AG09309 (cell line): ENCODE data around the gene SLX9.

Source experiments
- DNase-seq: peaks from one replicate; pipeline ENCODE4 v3.0.0-alpha.2; 2010; ENCODE audit warnings: low read depth
- H3K4me3 ChIP-seq: 2 replicates; pipeline ENCODE4 v1.5.1; 2011; ENCODE audit warnings: mild to moderate bottlenecking, low read depth, low read length, moderate library complexity; ENCODE audit not compliant: control insufficient read depth
- TF ChIP-seq, protein P1 (sequence below): IDR thresholded peaks from 2 replicates; pipeline ENCODE4 v1.5.1; 2011; ENCODE audit warnings: mild to moderate bottlenecking, low read depth, low read length, inconsistent platforms; ENCODE audit not compliant: insufficient read depth, control insufficient read depth; ENCODE audit errors: missing control alignments

The SLX9 gene

DNA sequence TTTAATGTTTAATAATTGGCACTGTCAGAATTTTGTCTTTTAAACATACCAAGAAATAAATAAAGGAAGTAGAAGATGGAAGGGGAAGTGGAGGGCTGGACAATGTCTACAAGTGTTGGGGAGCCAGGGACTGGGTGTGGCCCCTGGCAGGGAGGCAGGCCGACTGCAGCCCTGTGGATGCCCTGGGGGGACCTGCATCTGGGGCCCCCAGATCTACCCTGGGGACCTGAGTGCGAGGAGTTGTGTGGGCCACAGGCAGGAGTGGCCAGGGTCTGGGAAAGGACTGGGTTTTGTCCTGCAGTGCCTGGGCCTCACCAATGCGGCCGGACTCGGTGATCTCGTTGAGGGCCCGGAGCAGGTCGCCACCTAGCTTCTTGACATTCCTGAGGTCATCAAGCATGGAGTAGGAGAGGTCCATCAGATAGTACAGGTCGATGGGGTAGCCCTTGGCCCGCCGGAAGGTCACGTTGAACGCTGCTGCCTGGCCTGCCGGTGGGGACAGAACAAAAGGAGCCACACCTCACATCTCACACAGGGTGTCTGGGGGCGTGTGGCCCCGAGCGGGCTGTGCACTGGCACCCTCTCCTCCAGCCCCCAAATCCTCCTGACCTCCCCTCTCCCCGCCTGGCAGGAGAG, 36.7 kb upstream of the SLX9 start:
- no peak for DNase-seq
- TF ChIP-seq, protein P1, sequence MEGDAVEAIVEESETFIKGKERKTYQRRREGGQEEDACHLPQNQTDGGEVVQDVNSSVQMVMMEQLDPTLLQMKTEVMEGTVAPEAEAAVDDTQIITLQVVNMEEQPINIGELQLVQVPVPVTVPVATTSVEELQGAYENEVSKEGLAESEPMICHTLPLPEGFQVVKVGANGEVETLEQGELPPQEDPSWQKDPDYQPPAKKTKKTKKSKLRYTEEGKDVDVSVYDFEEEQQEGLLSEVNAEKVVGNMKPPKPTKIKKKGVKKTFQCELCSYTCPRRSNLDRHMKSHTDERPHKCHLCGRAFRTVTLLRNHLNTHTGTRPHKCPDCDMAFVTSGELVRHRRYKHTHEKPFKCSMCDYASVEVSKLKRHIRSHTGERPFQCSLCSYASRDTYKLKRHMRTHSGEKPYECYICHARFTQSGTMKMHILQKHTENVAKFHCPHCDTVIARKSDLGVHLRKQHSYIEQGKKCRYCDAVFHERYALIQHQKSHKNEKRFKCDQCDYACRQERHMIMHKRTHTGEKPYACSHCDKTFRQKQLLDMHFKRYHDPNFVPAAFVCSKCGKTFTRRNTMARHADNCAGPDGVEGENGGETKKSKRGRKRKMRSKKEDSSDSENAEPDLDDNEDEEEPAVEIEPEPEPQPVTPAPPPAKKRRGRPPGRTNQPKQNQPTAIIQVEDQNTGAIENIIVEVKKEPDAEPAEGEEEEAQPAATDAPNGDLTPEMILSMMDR: no peak
- H3K4me3 ChIP-seq: no peak overlapping the region

DNA sequence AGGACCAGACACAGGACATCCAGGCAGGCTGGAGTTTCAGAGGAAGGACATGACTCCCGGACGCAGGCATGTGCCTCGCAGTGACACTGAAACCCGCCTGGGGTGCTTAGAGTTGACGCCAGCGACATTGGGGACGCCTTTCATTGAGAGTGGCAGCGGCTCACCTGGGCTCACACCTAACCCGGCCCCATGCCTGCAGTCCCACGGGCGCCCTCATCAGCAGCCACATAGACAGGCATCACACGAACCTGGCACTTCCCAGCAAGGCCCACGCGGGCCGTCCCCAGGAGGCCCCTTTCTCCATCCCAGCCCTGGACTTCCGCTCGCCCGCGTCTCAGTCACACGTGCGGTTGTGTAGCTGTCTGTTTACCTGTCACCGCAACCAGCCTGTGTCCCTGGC, 36.1 kb upstream of the SLX9 start:
- no peak overlapping the region for H3K4me3 ChIP-seq
- TF ChIP-seq, protein P1: no peak
- no peak for DNase-seq

DNA sequence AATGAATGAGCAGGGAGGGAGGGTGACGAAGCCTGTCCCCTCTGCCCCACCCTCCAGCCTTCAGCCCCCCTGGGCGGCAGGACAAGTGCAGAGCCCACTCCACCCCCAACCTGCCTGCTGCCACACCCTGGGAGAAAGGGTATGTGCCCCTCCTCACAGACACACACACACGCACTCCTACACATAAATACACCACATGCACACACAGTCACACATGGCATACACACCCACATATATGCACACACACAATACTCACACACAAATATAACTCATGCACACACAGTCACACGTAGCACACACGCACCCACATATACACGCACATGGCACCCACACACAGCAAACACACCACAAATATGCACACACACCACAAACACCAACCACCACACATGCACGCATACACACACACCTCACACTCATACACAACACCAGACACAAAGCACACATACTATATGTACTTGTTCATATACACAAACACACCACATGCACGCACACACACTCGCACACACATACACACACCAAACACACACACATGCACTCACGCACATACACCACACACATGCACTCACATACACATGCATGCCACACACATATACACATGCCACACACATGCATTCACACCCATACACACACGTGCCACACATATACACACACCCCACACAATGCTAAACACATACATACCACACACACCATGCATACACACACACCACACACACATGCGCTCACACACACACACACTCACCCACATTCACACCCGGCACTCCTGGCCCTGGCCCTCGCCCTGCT, 35.5 kb upstream of the SLX9 start:
- TF ChIP-seq, protein P1: no peak
- H3K4me3 ChIP-seq: no peak overlapping the region
- no peak for DNase-seq

DNA sequence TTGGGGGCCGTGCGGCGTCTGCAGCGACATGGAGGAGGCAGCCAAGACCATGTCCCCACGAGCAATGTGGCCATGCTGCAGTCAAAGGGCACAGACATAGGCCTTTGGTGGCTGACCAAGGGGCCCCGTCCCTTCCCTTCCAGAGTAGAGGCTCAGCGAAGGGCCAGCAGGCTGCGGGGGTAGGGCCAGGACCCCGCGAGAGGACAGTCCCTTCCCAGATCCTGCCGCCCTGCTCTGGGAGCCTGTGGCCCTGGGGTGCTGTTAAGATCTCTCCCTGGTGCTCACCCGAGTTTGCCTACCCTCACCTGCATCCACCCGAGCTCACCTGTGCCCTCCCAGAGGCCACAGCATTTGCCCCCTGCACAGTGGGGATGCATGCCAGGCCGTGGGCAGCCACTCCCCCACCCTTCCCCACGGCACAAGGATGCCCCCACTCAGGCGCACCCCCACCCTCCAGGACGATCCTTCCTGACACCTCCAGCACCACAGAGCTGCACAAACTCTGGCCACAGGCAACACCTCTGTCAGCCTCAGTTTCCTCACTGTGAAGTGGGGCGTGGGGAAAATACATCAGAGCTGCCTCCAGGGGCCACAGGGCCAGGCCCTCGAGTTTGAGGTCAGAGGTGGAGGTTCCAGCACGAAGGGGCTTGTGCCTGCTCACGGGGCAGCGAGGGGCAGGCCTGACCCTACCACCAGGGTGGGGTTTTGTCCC, 34.7 kb upstream of the SLX9 start:
- no peak for DNase-seq
- TF ChIP-seq, protein P1: no peak
- no peak overlapping the region for H3K4me3 ChIP-seq

DNA sequence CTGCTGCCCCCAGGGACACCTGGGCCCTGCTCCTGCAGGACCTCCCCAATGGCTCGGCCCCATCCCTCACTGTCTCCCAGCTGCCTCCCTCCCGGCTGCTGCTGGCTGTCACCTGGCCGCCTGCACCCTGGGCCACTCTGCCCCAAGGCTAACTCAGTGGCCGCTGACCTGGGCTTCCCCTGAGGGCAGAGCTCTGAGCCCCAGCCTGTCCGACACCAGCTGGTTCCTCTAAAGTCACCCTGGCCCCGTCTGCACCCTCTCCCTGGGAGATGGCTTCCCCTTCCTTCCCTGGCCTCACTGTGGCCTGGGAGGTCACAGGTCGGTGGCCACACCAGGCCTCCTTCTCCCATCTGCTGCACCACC, 34.1 kb upstream of the SLX9 start:
- DNase-seq: no peak
- TF ChIP-seq, protein P1: no peak
- no peak overlapping the region for H3K4me3 ChIP-seq

DNA sequence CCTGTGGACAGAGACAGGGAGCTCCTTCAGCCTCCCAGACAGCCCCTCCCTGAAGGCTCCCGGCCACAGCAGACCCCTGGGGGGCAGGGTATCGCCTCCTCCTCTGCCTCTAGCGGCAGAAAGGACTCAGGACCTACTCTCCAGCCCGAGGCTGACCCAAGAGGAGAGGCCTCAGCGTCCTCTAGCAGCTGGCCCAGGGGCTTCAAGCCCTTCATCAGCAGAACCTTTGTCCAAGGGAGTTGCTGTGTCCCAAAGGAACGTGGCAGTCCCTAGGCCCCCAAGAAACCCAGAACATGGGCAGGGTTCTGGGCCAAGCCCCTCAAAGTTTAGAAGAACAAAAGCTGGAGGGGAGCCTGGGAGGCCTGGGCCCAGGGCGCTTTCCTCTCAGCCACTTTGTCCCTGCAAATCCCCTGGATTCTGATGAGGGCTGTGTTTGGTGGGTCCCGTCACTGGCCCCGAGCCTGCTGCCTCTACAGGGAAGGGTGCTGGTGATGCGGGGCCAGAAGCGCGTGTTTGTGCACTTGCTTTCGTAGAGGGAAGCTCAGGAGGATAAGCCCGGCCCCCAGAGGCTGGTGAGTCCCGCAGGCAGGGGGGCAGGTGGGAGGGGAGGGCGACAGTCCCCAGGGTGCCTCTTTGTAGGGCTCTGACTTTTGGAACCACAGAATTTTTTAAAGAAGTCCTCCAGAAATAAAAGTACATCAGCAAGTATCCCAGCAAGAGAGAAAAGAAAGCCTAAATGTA, 32.4 kb upstream of the SLX9 start:
- DNase-seq: no peak
- no peak overlapping the region for H3K4me3 ChIP-seq
- TF ChIP-seq, protein P1: no peak
